IMR-90 (cell line): ENCODE results near the gene RNF223. TPM values are rescaled to one million over a fixed set of nuclear protein-coding genes. Genes with fewer than 3 reads are reported as not detected.
A peak's percentile ranks its signal among the peaks of the same experiment; 100 is the strongest.

Experiments
- ATAC-seq: fragments of 200-7000 bp; cut with Tn5 transposase; 2 replicates; pipeline ENCODE4 v1.9.1; 2020; ENCODE audit warnings: low read depth, mild to moderate bottlenecking, moderate library complexity
- BruUV-seq: library from RNA; stranded (reverse); fragments of 400-500 nt; replicated peaks from 2 replicates; lab custom pipeline; 2021; lab: Mats Ljungman, UMichigan
- CTCF ChIA-PET: fragments of 300-600 bp; formaldehyde crosslinking; extraction: SDS; loops from one replicate; lab custom pipeline; 2021; ENCODE audit warnings: antibody characterized with exemption; lab: Yijun Ruan, JAX
- POLR2A ChIA-PET: fragments of 300-600 bp; sonication (Branson Sonifier 250); formaldehyde crosslinking; loops from one replicate; lab custom pipeline; 2022; ENCODE audit warnings: antibody characterized with exemption; ENCODE audit not compliant: unreplicated experiment; lab: Charles Lee
- DNase-seq: peaks from one replicate; pipeline ENCODE4 v3.0.0; 2013
- H2AFZ ChIP-seq: replicated peaks from 2 replicates; pipeline ENCODE3; 2013; ENCODE audit warnings: low read length, mild to moderate bottlenecking; ENCODE audit not compliant: poor library complexity
- H2AK5ac ChIP-seq: 2 replicates; pipeline ENCODE4 v1.6.1; 2013; ENCODE audit warnings: low read depth, low read length, inconsistent platforms
- H2AK9ac ChIP-seq: replicated peaks from 2 replicates; pipeline ENCODE3; 2013; ENCODE audit warnings: mild to moderate bottlenecking, low read depth, low read length, moderate library complexity; ENCODE audit not compliant: poor library complexity
- H2BK120ac ChIP-seq: 2 replicates; pipeline ENCODE4 v1.6.1; 2013; ENCODE audit warnings: low read depth, low read length, inconsistent platforms
- H2BK15ac ChIP-seq: 3 replicates; pipeline ENCODE4 v1.6.1; 2013; ENCODE audit warnings: low read depth, low read length, inconsistent platforms
- H2BK20ac ChIP-seq: 2 replicates; pipeline ENCODE4 v1.6.1; 2013; ENCODE audit warnings: low read depth, mild to moderate bottlenecking, inconsistent platforms, low read length, moderate library complexity
- H2BK5ac ChIP-seq: 2 replicates; pipeline ENCODE4 v1.6.1; 2013; ENCODE audit warnings: mild to moderate bottlenecking, low read depth, low read length, inconsistent platforms; ENCODE audit not compliant: poor library complexity, severe bottlenecking
- H3K14ac ChIP-seq: replicated peaks from 2 replicates; pipeline ENCODE4 v1.6.1; 2013; ENCODE audit warnings: low read depth, low read length, inconsistent platforms
- H3K18ac ChIP-seq: 2 replicates; pipeline ENCODE4 v1.6.1; 2013; ENCODE audit warnings: low read depth, low read length, control low read depth
- H3K23ac ChIP-seq: 2 replicates; pipeline ENCODE4 v1.6.1; 2013; ENCODE audit warnings: low read depth, low read length, inconsistent platforms
- H3K27ac ChIP-seq: 2 replicates; pipeline ENCODE4 v1.5.1; 2013; ENCODE audit warnings: mild to moderate bottlenecking, control low read depth, low read length; ENCODE audit not compliant: insufficient read depth
- H3K27me3 ChIP-seq: 2 replicates; pipeline ENCODE4 v1.6.1; 2013; ENCODE audit warnings: low read length; ENCODE audit not compliant: control insufficient read depth, insufficient read depth
- H3K36me3 ChIP-seq: 2 replicates; pipeline ENCODE4 v1.6.1; 2013; ENCODE audit warnings: low read length, mixed read lengths; ENCODE audit not compliant: control insufficient read depth, insufficient read depth
- H3K4ac ChIP-seq: 2 replicates; pipeline ENCODE4 v1.6.1; 2013; ENCODE audit warnings: low read depth, low read length, inconsistent platforms
- H3K4me1 ChIP-seq: 2 replicates; pipeline ENCODE4 v1.6.1; 2013; ENCODE audit warnings: low read length, mixed read lengths; ENCODE audit not compliant: control insufficient read depth, insufficient read depth
- H3K4me2 ChIP-seq: 2 replicates; pipeline ENCODE4 v1.6.1; 2013; ENCODE audit warnings: low read depth, mild to moderate bottlenecking, control low read depth, low read length, moderate library complexity
- H3K4me3 ChIP-seq: 2 replicates; pipeline ENCODE4 v1.5.1; 2013; ENCODE audit warnings: low read depth, mild to moderate bottlenecking, control low read depth, low read length, moderate library complexity; ENCODE audit not compliant: insufficient read depth
- H3K56ac ChIP-seq: 2 replicates; pipeline ENCODE4 v1.6.1; 2013; ENCODE audit warnings: low read length, inconsistent platforms; ENCODE audit not compliant: insufficient read depth; ENCODE audit errors: extremely low read depth
- H3K79me1 ChIP-seq, 2 experiments: 2 replicates each; pipeline ENCODE4 v1.6.1; 2013; ENCODE audit warnings: low read length in 2 of 2, inconsistent platforms in 1 of 2, low read depth in 1 of 2
- H3K9ac ChIP-seq: 2 replicates; pipeline ENCODE4 v1.6.1; 2013; ENCODE audit warnings: low read depth, low read length, control low read depth
- H3K9me1 ChIP-seq: 2 replicates; pipeline ENCODE4 v1.6.1; 2013; ENCODE audit warnings: low read length, inconsistent platforms; ENCODE audit not compliant: insufficient read depth
- H3K9me3 ChIP-seq: 2 replicates; pipeline ENCODE4 v1.6.1; 2013; ENCODE audit warnings: low read length; ENCODE audit not compliant: control insufficient read depth, insufficient read depth
- H4K20me1 ChIP-seq: 2 replicates; pipeline ENCODE4 v1.6.1; 2013; ENCODE audit warnings: low read length, inconsistent platforms; ENCODE audit not compliant: insufficient read depth
- H4K5ac ChIP-seq: 2 replicates; pipeline ENCODE4 v1.6.1; 2013; ENCODE audit warnings: mild to moderate bottlenecking, low read depth, low read length, control low read depth
- H4K8ac ChIP-seq, 2 experiments: 2 replicates each; pipeline ENCODE4 v1.6.1; 2013; ENCODE audit warnings: low read depth in 2 of 2, low read length in 2 of 2, control low read depth in 1 of 2, inconsistent platforms in 1 of 2
- H4K91ac ChIP-seq: 2 replicates; pipeline ENCODE4 v1.6.1; 2013; ENCODE audit warnings: low read depth, low read length, inconsistent platforms; ENCODE audit not compliant: insufficient read depth
- BHLHE40 ChIP-seq: fragments of 150-350 bp; IDR thresholded peaks from 2 replicates; pipeline ENCODE4 v1.6.1; 2016; ENCODE audit warnings: mild to moderate bottlenecking, low read depth, low read length
- CEBPB ChIP-seq: IDR thresholded peaks from 2 replicates; pipeline ENCODE4 v1.6.1; 2012; ENCODE audit warnings: low read depth, low read length, improper control_type of control experiment
- CHD1 ChIP-seq: IDR thresholded peaks from 2 replicates; pipeline ENCODE4 v1.6.1; 2012; ENCODE audit warnings: low read depth, low read length, improper control_type of control experiment
- CTCF ChIP-seq: conservative IDR thresholded peaks from 2 replicates; pipeline ENCODE4 v1.5.1; 2012; ENCODE audit warnings: mild to moderate bottlenecking, low read depth, low read length, improper control_type of control experiment
- ELK1 ChIP-seq: fragments of 150-350 bp; IDR thresholded peaks from 2 replicates; pipeline ENCODE4 v1.6.1; 2016; ENCODE audit warnings: low read depth, mild to moderate bottlenecking, low read length, moderate library complexity, borderline replicate concordance
- FOS ChIP-seq: fragments of 150-350 bp; IDR thresholded peaks from 2 replicates; pipeline ENCODE4 v1.6.1; 2016; ENCODE audit warnings: low read depth, low read length
- MAFK ChIP-seq: IDR thresholded peaks from 2 replicates; pipeline ENCODE4 v1.6.1; 2012; ENCODE audit warnings: low read depth, low read length, improper control_type of control experiment
- MAZ ChIP-seq: IDR thresholded peaks from 2 replicates; pipeline ENCODE4 v1.6.1; 2012; ENCODE audit warnings: low read depth, mild to moderate bottlenecking, low read length, improper control_type of control experiment, moderate library complexity, borderline replicate concordance
- MXI1 ChIP-seq: IDR thresholded peaks from 2 replicates; pipeline ENCODE4 v1.6.1; 2012; ENCODE audit warnings: low read depth, mild to moderate bottlenecking, low read length, moderate library complexity, borderline replicate concordance
- NFE2L2 ChIP-seq: fragments of 150-350 bp; IDR thresholded peaks from 2 replicates; pipeline ENCODE4 v1.6.1; 2016; ENCODE audit warnings: low read depth, mild to moderate bottlenecking, low read length
- POLR2A ChIP-seq: IDR thresholded peaks from 2 replicates; pipeline ENCODE4 v1.6.1; 2012; ENCODE audit warnings: mild to moderate bottlenecking, low read depth, low read length
- RAD21 ChIP-seq: IDR thresholded peaks from 2 replicates; pipeline ENCODE4 v1.6.1; 2012; ENCODE audit warnings: low read length, improper control_type of control experiment
- RCOR1 ChIP-seq: IDR thresholded peaks from 2 replicates; pipeline ENCODE4 v1.6.1; 2012; ENCODE audit warnings: mild to moderate bottlenecking, low read length, improper control_type of control experiment; ENCODE audit not compliant: insufficient replicate concordance
- RFX5 ChIP-seq: IDR thresholded peaks from 2 replicates; pipeline ENCODE4 v1.8.0; 2012; ENCODE audit warnings: low read depth, mild to moderate bottlenecking, low read length, moderate library complexity
- SMC3 ChIP-seq: fragments of 150-350 bp; IDR thresholded peaks from 2 replicates; pipeline ENCODE4 v1.6.1; 2016; ENCODE audit warnings: low read depth, mild to moderate bottlenecking, antibody characterized with exemption, low read length, moderate library complexity
- USF2 ChIP-seq: fragments of 150-350 bp; IDR thresholded peaks from 2 replicates; pipeline ENCODE4 v1.6.1; 2017; ENCODE audit warnings: mild to moderate bottlenecking, antibody characterized with exemption, low read length, low read depth
- WGBS, 2 experiments: methylation state at CpG; one replicate each; pipeline versions ENCODE4 v1.1.5 to v1.1.7; 2013; ENCODE audit warnings: missing lambda C conversion rate in 2 of 2; ENCODE audit not compliant: insufficient read length in 1 of 2; ENCODE audit errors: extremely low coverage in 2 of 2; 5-methylcytosine and 5-hydroxymethylcytosine counted together
- dilution Hi-C: fragments of 300-500 bp; cut with HindIII; formaldehyde crosslinking; loops from one replicate; pipeline ENCODE4 v1.14.3; 2018; ENCODE audit warnings: low sequenced_read_pairs; ENCODE audit not compliant: unreplicated experiment
- in situ Hi-C: fragments of 300-500 bp; cut with MboI; formaldehyde crosslinking; loops from 3 replicates; pipeline ENCODE4 v1.14.3; 2019; ENCODE audit warnings: low sequenced_read_pairs, inconsistent platforms, mixed read lengths
- intact Hi-C: fragments of 100-400 bp; cut with micrococcal nuclease; formaldehyde crosslinking; loops from 2 replicates; pipeline ENCODE4 v1.10.0; 2022
- polyA plus RNA-seq, 3 experiments: library from polyadenylated mRNA; depleted of rRNA; stranded (reverse); fragments of >200 nt; gene quantifications; 2 replicates each; pipeline ENCODE4 v1.2.3, GENCODE V29; 2012; ENCODE audit warnings: low replicate concordance in 1 of 3
- total RNA-seq: library from RNA; depleted of rRNA; stranded (reverse); fragments of >200 nt; gene quantifications from 2 replicates; pipeline ENCODE4 v1.2.3, GENCODE V29; 2012

Gene RNF223
- total and polyA plus RNA-seq, 2 of the 4 experiments (the other 2 are of a cell fraction): not detected

- Histone ChIP-seq H3K4me1 (no peaks in the 10 kb centered on the region), H3K27ac (no peak overlapping the region), H3K27me3 (no peaks in the 10 kb centered on the region), H3K9me3 (peaks cover 5% of the 10 kb centered on the region), H3K23ac (no peak overlapping the region), H2AK9ac (no peak overlapping the region), H2BK120ac (no peak overlapping the region), H4K5ac (no peak overlapping the region), H3K9me1 (no peaks in the 10 kb centered on the region), H4K8ac (no peak overlapping the region), H3K4me2 (no peak overlapping the region), H3K36me3 (peaks cover 2% of the 10 kb centered on the region; the same call in 1 of the 2 replicates), H2AFZ (peak overlapping the region; percentile 8), H3K56ac (no peak overlapping the region), H3K18ac (no peak overlapping the region), H3K4ac (no peak overlapping the region), H3K79me1 (peaks cover 0 to 15% of the 10 kb centered on the region in 2 experiments; a peak in 1 of 4 replicates), H2BK20ac (no peak overlapping the region), H2BK5ac (no peak overlapping the region), H4K91ac (no peak overlapping the region), H4K20me1 (peaks cover 3% of the 10 kb centered on the region; the same call in 1 of the 2 replicates), H2AK5ac (no peak overlapping the region), H3K4me3 (no peak overlapping the region), H3K9ac (no peak overlapping the region), H3K14ac (no peak overlapping the region), H2BK15ac (no peak overlapping the region)
- TF ChIP-seq POLR2A (no peak), RAD21 (no peak), NFE2L2 (no peak), SMC3 (no peak), RCOR1 (no peak), USF2 (no peak), MAZ (no peak), RFX5 (no peak), MAFK (no peak), CTCF (no peak), CHD1 (no peak), FOS (no peak), CEBPB (no peak), BHLHE40 (no peak), MXI1 (no peak), ELK1 (no peak)
- intact Hi-C loops (no loop called here), in situ Hi-C loops (no loop called here), dilution Hi-C loops (no loop called here)
- BruUV-seq: TSS peak; percentile 8
- ATAC-seq: no peak
- DNase-seq: no peak
- CTCF ChIA-PET: no interaction called here
- 98% methylated on average over 7 of the region's 11 CpGs; no CpG with 5 or more reads in 1 of the 2 experiments for WGBS, 2 experiments
- POLR2A ChIA-PET: no interaction called here
Measured at GRCh38 chr1:1100296-1100695, 26.2 kb upstream of the RNF223 start.
